HG02884 (cell line): Measurements from ENCODE around the gene OR8G5.
"Not testable (repeated sequence)": the region's sequence is repeated elsewhere in the genome, so short reads cannot be mapped to it uniquely, and the experiment has no call there.

ENCODE experiments used
- ATAC-seq: cut with Tn5 transposase; IDR thresholded peaks from one replicate; pipeline ENCODE4 v1.9.1; 2021; ENCODE audit warnings: mild to moderate bottlenecking, moderate library complexity; ENCODE audit not compliant: unreplicated experiment

The OR8G5 gene

GRCh38 chr11:124256076-124256475 lies at the start of gene OR8G5:
TSS of gene OR8G5 (plus strand) at chr11:124256376. CDS start at chr11:124264932, 8,556 bp downstream.
- ATAC-seq: no peak

- no peak for ATAC-seq
Measured at GRCh38 chr11:124207102-124207792, 48.9 kb upstream of the OR8G5 start.

- no peak for ATAC-seq
Measured at GRCh38 chr11:124209824-124210357, 46.3 kb upstream of the OR8G5 start.

GRCh38 chr11:124210421-124210820 lies 45.8 kb upstream of the OR8G5 start:
- ATAC-seq: no peak

- ATAC-seq: no peak
Measured at GRCh38 chr11:124211321-124211720, 44.9 kb upstream of the OR8G5 start.

- ATAC-seq: no peak
Measured at GRCh38 chr11:124214027-124214426, 42.1 kb upstream of the OR8G5 start.

- no peak for ATAC-seq
Measured at GRCh38 chr11:124219126-124219525, 37.0 kb upstream of the OR8G5 start.

GRCh38 chr11:124222407-124222806 lies 33.8 kb upstream of the OR8G5 start:
- ATAC-seq: no peak

GRCh38 chr11:124224618-124225423 lies 31.4 kb upstream of the OR8G5 start:
- not testable (repeated sequence) for ATAC-seq

- no peak for ATAC-seq
Measured at GRCh38 chr11:124225471-124225870, 30.7 kb upstream of the OR8G5 start.

GRCh38 chr11:124233376-124233775 lies 22.8 kb upstream of the OR8G5 start:
- ATAC-seq: no peak

GRCh38 chr11:124238512-124238911 lies 17.7 kb upstream of the OR8G5 start:
- ATAC-seq: no peak

- no peak for ATAC-seq
Measured at GRCh38 chr11:124240621-124241397, 15.4 kb upstream of the OR8G5 start, which contains the start of gene OR8G1. TSS of gene OR8G1 (plus strand) at chr11:124241095. CDS start at chr11:124249676, 8,581 bp downstream.

- not testable (repeated sequence) for ATAC-seq
Measured at GRCh38 chr11:124249869-124250268, 6.3 kb upstream of the OR8G5 start.

- not testable (repeated sequence) for ATAC-seq
Measured at GRCh38 chr11:124265041-124265440, 8.9 kb downstream of the OR8G5 start.

- not testable (repeated sequence) for ATAC-seq
Measured at GRCh38 chr11:124270886-124271285, 14.7 kb downstream of the OR8G5 start.

- ATAC-seq: no peak
Measured at GRCh38 chr11:124274000-124274399, 17.8 kb downstream of the OR8G5 start.

- no peak for ATAC-seq
Measured at GRCh38 chr11:124276081-124276480, 19.9 kb downstream of the OR8G5 start.

- no peak for ATAC-seq
Measured at GRCh38 chr11:124277207-124277606, 21.0 kb downstream of the OR8G5 start.

GRCh38 chr11:124277804-124278203 lies 21.6 kb downstream of the OR8G5 start:
- ATAC-seq: no peak

- no peak for ATAC-seq
Measured at GRCh38 chr11:124278261-124278660, 22.1 kb downstream of the OR8G5 start.
